Activated B cell treated with CpG ODN at 0.5 μM for 24 hours (primary cell): Measurements from ENCODE around the gene MCCC2. TPM values are rescaled to one million over a fixed set of nuclear protein-coding genes. Genes with fewer than 3 reads are reported as not detected.

Experiments
- ATAC-seq: fragments of 200-7000 bp; cut with Tn5 transposase; one replicate; pipeline ENCODE4 v1.10.0; 2021; ENCODE audit warnings: low read depth, mild to moderate bottlenecking, moderate library complexity
- CTCF ChIA-PET: fragments of 350-600 bp; sonication (Branson Sonifier 250); formaldehyde crosslinking; loops from one replicate; lab custom pipeline; 2021; ENCODE audit warnings: antibody characterized with exemption; lab: Charles Lee
- POLR2A ChIA-PET: fragments of 350-600 bp; sonication (Branson Sonifier 250); formaldehyde crosslinking; loops from one replicate; lab custom pipeline; 2021; ENCODE audit warnings: antibody characterized with exemption; lab: Charles Lee
- DNase-seq: peaks from one replicate; pipeline ENCODE4 v3.0.0; 2022
- H3K27ac Mint-ChIP-seq: one replicate; pipeline ENCODE4 v1.8.0; 2020; ENCODE audit warnings: mixed read lengths
- H3K27me3 Mint-ChIP-seq: one replicate; pipeline ENCODE4 v1.8.0; 2021; ENCODE audit warnings: mixed read lengths
- H3K36me3 Mint-ChIP-seq: one replicate; pipeline ENCODE4 v1.8.0; 2021; ENCODE audit warnings: low read depth, mixed read lengths
- H3K4me1 Mint-ChIP-seq: one replicate; pipeline ENCODE4 v1.8.0; 2021; ENCODE audit warnings: mixed read lengths
- H3K4me3 Mint-ChIP-seq: one replicate; pipeline ENCODE4 v1.8.0; 2020; ENCODE audit warnings: mild to moderate bottlenecking, mixed read lengths
- H3K9me3 Mint-ChIP-seq: one replicate; pipeline ENCODE4 v1.8.0; 2020; ENCODE audit warnings: mixed read lengths
- intact Hi-C: fragments of 100-400 bp; cut with micrococcal nuclease; formaldehyde crosslinking; loops from one replicate; pipeline ENCODE4 v1.15.1; 2024
- total RNA-seq: library from RNA; stranded (reverse); gene quantifications from 2 replicates; pipeline ENCODE4 v1.2.3, GENCODE V29; 2022
- TF ChIP-seq, protein P1 (sequence below): fragments of 200-600 bp; IDR thresholded peaks from one replicate; pipeline ENCODE4 v1.8.0; 2022; ENCODE audit warnings: antibody characterized with exemption, mild to moderate bottlenecking

Gene MCCC2
- total RNA-seq, 1 donor from 2014 or later: 70.4 TPM

DNA sequence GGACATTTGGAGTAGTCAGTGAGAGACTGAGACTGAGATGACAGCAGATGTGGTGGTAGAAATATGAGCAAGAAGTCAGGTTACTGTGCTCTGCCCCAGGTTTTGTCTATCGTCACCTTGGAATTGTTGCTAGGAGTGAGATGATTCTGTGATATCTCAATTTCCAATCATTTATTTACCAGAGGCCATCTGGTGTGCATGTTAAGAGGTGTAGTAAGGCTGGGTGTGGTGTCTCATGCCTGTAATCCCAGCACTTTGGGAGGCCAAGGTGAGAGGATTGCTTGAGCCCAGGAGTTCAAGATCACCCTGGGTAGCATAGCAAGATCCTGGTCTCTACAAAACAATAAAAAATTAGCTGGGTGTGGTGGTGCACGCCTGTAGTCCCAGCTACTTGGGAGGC, 93.4 kb downstream of the MCCC2 start:
- no peak overlapping the region for H3K4me3 Mint-ChIP-seq
- H3K27ac Mint-ChIP-seq: no peak overlapping the region
- peaks cover 11% of the 10 kb centered on the region for H3K9me3 Mint-ChIP-seq
- intact Hi-C loops: no loop called here
- TF ChIP-seq, protein P1, sequence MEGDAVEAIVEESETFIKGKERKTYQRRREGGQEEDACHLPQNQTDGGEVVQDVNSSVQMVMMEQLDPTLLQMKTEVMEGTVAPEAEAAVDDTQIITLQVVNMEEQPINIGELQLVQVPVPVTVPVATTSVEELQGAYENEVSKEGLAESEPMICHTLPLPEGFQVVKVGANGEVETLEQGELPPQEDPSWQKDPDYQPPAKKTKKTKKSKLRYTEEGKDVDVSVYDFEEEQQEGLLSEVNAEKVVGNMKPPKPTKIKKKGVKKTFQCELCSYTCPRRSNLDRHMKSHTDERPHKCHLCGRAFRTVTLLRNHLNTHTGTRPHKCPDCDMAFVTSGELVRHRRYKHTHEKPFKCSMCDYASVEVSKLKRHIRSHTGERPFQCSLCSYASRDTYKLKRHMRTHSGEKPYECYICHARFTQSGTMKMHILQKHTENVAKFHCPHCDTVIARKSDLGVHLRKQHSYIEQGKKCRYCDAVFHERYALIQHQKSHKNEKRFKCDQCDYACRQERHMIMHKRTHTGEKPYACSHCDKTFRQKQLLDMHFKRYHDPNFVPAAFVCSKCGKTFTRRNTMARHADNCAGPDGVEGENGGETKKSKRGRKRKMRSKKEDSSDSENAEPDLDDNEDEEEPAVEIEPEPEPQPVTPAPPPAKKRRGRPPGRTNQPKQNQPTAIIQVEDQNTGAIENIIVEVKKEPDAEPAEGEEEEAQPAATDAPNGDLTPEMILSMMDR: no peak
- ChIA-PET CTCF (no interaction called here), POLR2A (no interaction called here)
- no peak for DNase-seq
- no peak for ATAC-seq
- H3K4me1 Mint-ChIP-seq: no peaks in the 10 kb centered on the region
- no peaks in the 10 kb centered on the region for H3K36me3 Mint-ChIP-seq
- H3K27me3 Mint-ChIP-seq: peaks cover 39% of the 10 kb centered on the region

DNA sequence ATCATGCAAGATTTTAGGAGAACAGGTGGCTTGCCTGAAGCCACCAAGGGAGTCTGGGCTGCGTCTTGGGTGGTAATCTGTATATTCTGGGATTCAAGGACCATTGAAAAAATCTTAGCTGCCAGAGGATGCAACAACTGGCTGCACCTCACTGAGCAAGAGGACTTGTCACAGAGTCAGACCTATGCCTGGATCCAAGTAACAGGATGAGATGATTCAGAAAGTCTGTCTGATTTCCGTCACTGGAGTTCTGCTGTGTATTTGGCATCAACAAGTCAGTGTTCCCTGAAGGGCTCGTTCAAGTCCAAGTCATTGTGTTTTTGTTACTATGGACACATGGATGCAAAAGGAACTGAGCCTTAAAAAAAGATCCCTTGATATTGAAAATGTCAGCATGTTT, 94.2 kb downstream of the MCCC2 start:
- intact Hi-C loops: no loop called here
- peaks cover 18% of the 10 kb centered on the region for H3K9me3 Mint-ChIP-seq
- H3K4me1 Mint-ChIP-seq: no peaks in the 10 kb centered on the region
- CTCF ChIA-PET: no interaction called here
- ATAC-seq (no peak), DNase-seq (no peak)
- H3K27me3 Mint-ChIP-seq: peaks cover 34% of the 10 kb centered on the region
- H3K4me3 Mint-ChIP-seq: no peak overlapping the region
- no peak overlapping the region for H3K27ac Mint-ChIP-seq
- POLR2A ChIA-PET: no interaction called here
- TF ChIP-seq, protein P1: no peak
- no peaks in the 10 kb centered on the region for H3K36me3 Mint-ChIP-seq

DNA sequence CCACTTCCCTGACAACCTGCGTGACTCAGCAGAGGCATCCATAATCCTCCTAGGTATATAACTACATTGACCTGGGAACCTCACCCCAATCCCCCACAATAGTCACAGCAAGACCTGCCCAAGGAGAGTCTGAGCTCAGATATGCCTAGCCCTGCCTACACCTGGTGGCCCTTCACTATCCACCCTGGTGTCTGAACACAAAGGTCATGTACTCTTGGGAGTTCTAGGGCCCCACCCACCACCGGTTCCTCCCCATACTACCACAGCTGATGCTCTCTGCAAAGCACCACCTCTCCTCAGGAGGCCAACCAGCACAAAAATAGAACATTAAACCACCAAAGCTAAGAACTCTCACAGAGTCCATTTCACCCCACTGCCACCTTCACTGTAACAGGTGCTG, 97.2 kb downstream of the MCCC2 start:
- Mint-ChIP-seq H3K36me3 (no peaks in the 10 kb centered on the region), H3K4me1 (no peaks in the 10 kb centered on the region), H3K9me3 (peaks cover 23% of the 10 kb centered on the region), H3K27me3 (peaks cover 23% of the 10 kb centered on the region), H3K27ac (no peak overlapping the region), H3K4me3 (no peak overlapping the region)
- TF ChIP-seq, protein P1: no peak
- intact Hi-C loops: no loop called here
- ChIA-PET POLR2A (no interaction called here), CTCF (no interaction called here)
- ATAC-seq: no peak
- DNase-seq: no peak

DNA sequence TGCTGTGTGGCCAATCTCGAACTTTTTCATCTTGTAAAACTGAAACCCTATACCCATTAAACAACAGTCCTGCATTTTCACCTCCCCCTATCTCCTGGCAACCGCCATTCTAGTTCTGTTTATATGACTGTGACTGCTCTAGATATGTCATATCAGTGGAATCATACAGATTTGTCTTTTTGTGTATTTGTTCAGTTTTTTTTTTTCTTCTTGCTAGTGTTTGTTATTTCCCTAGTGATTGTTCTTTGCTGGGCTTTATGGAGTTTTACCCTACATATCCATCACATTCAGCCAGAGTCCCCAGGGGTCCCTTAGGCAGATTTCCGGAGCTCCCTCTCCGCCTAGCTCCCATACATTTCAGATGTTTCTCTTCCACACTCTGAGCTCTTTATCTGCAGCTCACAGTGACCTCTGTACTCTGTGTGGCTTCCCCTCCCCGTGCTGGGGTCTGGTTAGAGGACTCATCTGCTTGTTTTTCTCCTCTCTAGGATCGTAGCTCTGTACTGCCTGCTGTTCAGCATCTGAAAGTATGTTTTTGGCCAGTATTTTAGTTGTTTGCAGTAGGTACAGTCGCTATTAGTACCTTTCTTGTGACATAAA, 106.8 kb downstream of the MCCC2 start:
- CTCF ChIA-PET: no interaction called here
- DNase-seq (no peak), ATAC-seq (no peak)
- POLR2A ChIA-PET: no interaction called here
- peaks cover 3% of the 10 kb centered on the region for H3K4me1 Mint-ChIP-seq
- TF ChIP-seq, protein P1: no peak
- H3K36me3 Mint-ChIP-seq: no peaks in the 10 kb centered on the region
- no peak overlapping the region for H3K4me3 Mint-ChIP-seq
- H3K9me3 Mint-ChIP-seq: peaks cover 3% of the 10 kb centered on the region
- no peak overlapping the region for H3K27ac Mint-ChIP-seq
- peaks cover 12% of the 10 kb centered on the region for H3K27me3 Mint-ChIP-seq
- intact Hi-C loops: no loop called here

DNA sequence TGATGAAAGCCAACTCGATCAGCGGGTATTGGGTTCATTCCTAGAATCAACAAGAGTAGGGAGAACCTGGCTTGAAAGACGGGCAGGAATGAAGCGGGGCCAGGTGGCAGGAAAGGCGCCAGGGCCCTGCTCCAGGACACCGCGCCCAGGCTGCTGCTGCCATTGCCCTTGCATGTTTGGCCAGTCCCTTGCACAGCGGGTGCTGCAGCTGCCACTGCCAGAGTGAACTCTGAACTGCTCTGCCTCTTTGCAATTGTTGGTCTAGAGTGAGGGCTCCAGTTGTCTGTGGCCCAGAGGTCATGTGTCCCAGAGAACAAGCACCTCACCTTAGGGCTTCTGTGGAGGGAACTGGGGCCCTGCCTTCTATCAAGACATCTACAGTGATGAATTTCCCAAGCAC, 107.9 kb downstream of the MCCC2 start:
- no peak overlapping the region for H3K27ac Mint-ChIP-seq
- H3K36me3 Mint-ChIP-seq: no peaks in the 10 kb centered on the region
- POLR2A ChIA-PET: no interaction called here
- peaks cover 3% of the 10 kb centered on the region for H3K9me3 Mint-ChIP-seq
- DNase-seq: no peak
- H3K27me3 Mint-ChIP-seq: peaks cover 12% of the 10 kb centered on the region
- CTCF ChIA-PET: no interaction called here
- intact Hi-C loops: no loop called here
- TF ChIP-seq, protein P1: no peak
- H3K4me1 Mint-ChIP-seq: peaks cover 3% of the 10 kb centered on the region
- ATAC-seq: no peak
- no peak overlapping the region for H3K4me3 Mint-ChIP-seq
